Right ventricle myocardium inferior (tissue), 1 donor: ENCODE data around the gene PAOX. TPM values are rescaled to one million over a fixed set of nuclear protein-coding genes. Genes with fewer than 3 reads are reported as not detected.

ENCODE experiments used
- ATAC-seq: fragments of 200-7000 bp; cut with Tn5 transposase; one replicate; pipeline ENCODE4 v1.9.1; 2020; ENCODE audit warnings: mild to moderate bottlenecking, moderate library complexity
- DNase-seq: peaks from one replicate; pipeline ENCODE4 v3.0.0; 2021; ENCODE audit errors: missing footprints
- intact Hi-C: fragments of 100-400 bp; cut with DNase I; formaldehyde crosslinking; loops from one replicate; pipeline ENCODE4 v1.11.0; 2022
- total RNA-seq: library from RNA; stranded (reverse); fragmentation: NEBNext Ultra II Directional; extraction: Animal tissue kit (Norgen Biotek cat#: 25700); gene quantifications from one replicate; pipeline ENCODE4 v1.2.1, GENCODE V29; 2021
- donor health status: DM: no; HTN: yes; CAD: no; lungs with severe emphysema.

Gene PAOX
- total RNA-seq, 1 donor from 2014 or later, result 3.5 TPM

GRCh38 chr10:133347710-133348517 lies 31.1 kb upstream of the PAOX start:
- no peak for DNase-seq
- no peak for ATAC-seq
- intact Hi-C loops, result no loop called here

GRCh38 chr10:133349160-133349568 lies 29.9 kb upstream of the PAOX start:
- intact Hi-C loops, result no loop called here
- DNase-seq (peak; percentile 45), ATAC-seq (no peak)

- DNase-seq (peak; percentile 33), ATAC-seq (no peak)
- intact Hi-C loops, result no loop called here
Measured at GRCh38 chr10:133349577-133350011, 29.5 kb upstream of the PAOX start.

- ATAC-seq (no peak), DNase-seq (peak; percentile 45)
- intact Hi-C loops, result no loop called here
Measured at GRCh38 chr10:133350283-133350949, 28.6 kb upstream of the PAOX start.

- ATAC-seq (no peak), DNase-seq (peak; percentile 68)
- intact Hi-C loops, result no loop called here
Measured at GRCh38 chr10:133350950-133351329, 28.1 kb upstream of the PAOX start.

- intact Hi-C loops, result no loop called here
- ATAC-seq, result no peak
- DNase-seq, result peak; percentile 70
Measured at GRCh38 chr10:133351408-133352318, 27.4 kb upstream of the PAOX start.

- intact Hi-C loops, result no loop called here
- DNase-seq (peak; percentile 50), ATAC-seq (no peak)
Measured at GRCh38 chr10:133353202-133353959, 25.7 kb upstream of the PAOX start.

GRCh38 chr10:133353988-133354605 lies 25.0 kb upstream of the PAOX start:
- intact Hi-C loops, result no loop called here
- DNase-seq, result peak; percentile 57
- no peak for ATAC-seq

- DNase-seq, result peak; percentile 37
- intact Hi-C loops, result no loop called here
- no peak for ATAC-seq
Measured at GRCh38 chr10:133354672-133355240, 24.3 kb upstream of the PAOX start.

GRCh38 chr10:133355266-133355665 lies 23.8 kb upstream of the PAOX start:
- intact Hi-C loops, result no loop called here
- ATAC-seq (no peak), DNase-seq (peak; percentile 40)

- no peak for ATAC-seq
- intact Hi-C loops, result no loop called here
- peak; percentile 49 for DNase-seq
Measured at GRCh38 chr10:133355991-133356390, 23.1 kb upstream of the PAOX start.

GRCh38 chr10:133356549-133357284 lies 22.3 kb upstream of the PAOX start:
- intact Hi-C loops, result no loop called here
- ATAC-seq (no peak), DNase-seq (peak; percentile 37)

GRCh38 chr10:133357285-133358161 lies 21.5 kb upstream of the PAOX start, which contains the start of gene FUOM:
TSS of gene FUOM (minus strand) at chr10:133358019. CDS start at chr10:133358007, 12 bp downstream.
- intact Hi-C loops, result no loop called here
- no peak for DNase-seq

GRCh38 chr10:133358162-133358924 lies 20.7 kb upstream of the PAOX start:
- intact Hi-C loops, result no loop called here
- ATAC-seq (peak; percentile 41), DNase-seq (peak; percentile 74)

More at GRCh38 chr10:133357285-133358161, 21.5 kb upstream of the PAOX start, which contains the start of gene FUOM:
- ATAC-seq, result peak; percentile 79

GRCh38 chr10:133358925-133359310 lies 20.1 kb upstream of the PAOX start:
- DNase-seq, result no peak
- intact Hi-C loops, result no loop called here
- ATAC-seq, result no peak
